MM.1S (cell line): ENCODE measurements around the gene CRADD.

ENCODE experiments used
- CTCF ChIP-seq: fragments of 300-600 bp; sonication (generic); IDR thresholded peaks from 2 replicates; pipeline ENCODE4 v1.5.1; 2016; ENCODE audit warnings: antibody characterized with exemption, low read length, mixed read lengths
- EZH2phosphoT487 ChIP-seq: fragments of 300-600 bp; sonication (generic); IDR thresholded peaks from 2 replicates; pipeline ENCODE4 v1.6.1; 2018; ENCODE audit warnings: antibody characterized with exemption, low read length

DNA sequence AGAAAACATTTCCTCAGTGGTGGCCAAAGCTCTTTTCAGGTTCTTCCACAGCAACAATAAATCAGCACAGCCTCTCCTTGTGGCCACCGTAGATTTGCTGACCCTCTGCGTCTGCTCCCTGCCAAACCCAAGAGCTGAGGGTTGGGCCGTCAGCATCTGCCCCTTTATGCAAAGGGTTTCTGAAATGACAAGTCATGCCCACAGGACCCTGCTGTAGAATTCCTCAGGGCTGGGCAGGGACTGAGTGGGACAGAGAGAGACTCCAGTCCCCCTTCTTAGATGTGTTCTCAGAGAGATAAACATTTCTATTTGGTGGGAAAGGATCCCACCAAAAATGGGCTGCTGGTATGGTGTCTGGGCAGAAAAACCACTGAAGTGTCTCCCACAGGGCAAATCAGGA is 238.2 kb downstream of the CRADD start:
- TF ChIP-seq EZH2phosphoT487: no peak
- no peak for TF ChIP-seq CTCF
